ACHN (cell line): ENCODE results near the gene MCC.
A peak's percentile ranks its signal among the peaks of the same experiment; 100 is the strongest.

Experiments used
- DNase-seq: peaks from one replicate; pipeline ENCODE4 v3.0.0-alpha.2; 2015
- in situ Hi-C: cut with HindIII; loops from 2 replicates; pipeline ENCODE4 v1.10.0; 2017; ENCODE audit warnings: low sequenced_read_pairs, low pct_ligation_motif_present, low pct_unique_long_range_greater_than_20kb

Gene MCC

DNA sequence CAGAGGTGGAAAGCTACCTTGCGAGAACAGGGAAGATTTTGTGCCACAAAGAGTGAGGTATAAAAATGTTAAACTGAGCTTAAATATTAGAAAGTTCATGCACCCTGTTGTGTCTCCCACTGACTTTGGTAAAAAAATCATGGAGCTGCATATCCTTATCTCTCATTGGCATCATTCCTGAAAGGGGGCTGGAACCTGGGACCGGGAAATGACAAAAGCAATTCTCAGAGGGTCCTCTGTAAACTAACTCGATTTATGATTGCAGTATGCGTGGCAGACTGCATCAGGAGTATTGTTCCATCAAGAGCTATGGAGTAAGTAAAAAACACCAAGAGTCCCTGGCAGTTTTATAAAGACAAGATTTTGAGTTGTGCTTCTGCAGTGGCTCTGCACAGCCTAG lies 362.9 kb downstream of the MCC start:
- DNase-seq: no peak
- in situ Hi-C loops: no loop called here

DNA sequence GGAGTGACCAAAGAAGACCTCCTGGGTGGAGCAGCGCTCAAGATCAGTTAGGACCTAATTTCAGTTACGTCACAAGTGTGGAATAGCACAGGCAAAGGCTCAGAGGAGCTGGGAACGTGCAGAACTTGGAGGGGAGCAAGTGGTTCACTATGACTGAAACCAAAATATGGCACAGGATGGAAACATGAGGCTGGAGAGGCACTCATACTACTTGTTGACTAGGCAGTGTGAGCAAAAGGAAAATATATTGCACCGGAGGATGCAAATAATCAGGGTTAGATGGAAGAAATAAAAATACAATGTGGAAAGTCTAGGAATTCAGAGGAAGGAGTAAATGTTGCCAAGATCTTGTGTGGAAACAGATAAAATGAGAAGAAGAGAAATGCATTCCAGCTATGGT lies 363.3 kb downstream of the MCC start:
- DNase-seq: no peak
- in situ Hi-C loops: no loop called here

DNA sequence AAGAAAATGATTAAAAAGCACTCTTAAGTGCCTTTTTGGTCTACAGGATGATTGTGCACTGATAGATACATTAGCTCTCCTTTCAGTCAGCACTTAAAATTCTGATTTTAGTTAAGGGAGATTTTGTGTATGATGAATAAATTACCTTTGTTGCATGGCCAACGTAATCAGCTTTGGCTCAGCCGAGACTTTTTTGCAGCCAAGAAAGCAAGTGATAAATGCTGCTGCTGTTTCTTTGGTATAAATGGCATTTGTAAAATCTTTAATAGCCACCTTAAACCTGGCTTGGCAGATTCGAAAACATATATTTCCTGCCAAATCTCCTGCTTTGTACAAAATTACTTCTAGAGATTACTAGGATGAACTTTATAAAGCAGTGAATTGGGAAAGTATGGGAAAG lies 364.0 kb downstream of the MCC start:
- in situ Hi-C loops: no loop called here
- no peak for DNase-seq

DNA sequence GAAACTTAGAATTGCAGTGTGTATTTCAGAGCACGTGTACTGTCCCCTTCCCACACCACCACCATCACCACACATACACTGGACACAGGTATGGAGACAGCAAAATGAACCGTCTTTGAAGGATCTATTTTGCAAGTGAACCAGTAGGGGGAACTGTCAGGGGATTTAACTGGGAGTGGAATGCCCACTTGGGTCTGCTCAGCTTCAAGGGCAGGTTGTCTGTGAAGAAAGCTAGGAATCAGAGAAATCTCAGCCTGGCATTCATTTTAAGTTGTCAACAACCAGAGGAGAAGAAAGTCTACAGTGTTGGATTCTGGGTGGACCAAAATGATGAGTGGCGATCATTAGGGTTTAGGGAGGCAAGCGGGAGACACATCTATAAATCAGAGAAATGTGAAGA lies 364.6 kb downstream of the MCC start:
- DNase-seq: peak; percentile 25
- in situ Hi-C loops: no loop called here

DNA sequence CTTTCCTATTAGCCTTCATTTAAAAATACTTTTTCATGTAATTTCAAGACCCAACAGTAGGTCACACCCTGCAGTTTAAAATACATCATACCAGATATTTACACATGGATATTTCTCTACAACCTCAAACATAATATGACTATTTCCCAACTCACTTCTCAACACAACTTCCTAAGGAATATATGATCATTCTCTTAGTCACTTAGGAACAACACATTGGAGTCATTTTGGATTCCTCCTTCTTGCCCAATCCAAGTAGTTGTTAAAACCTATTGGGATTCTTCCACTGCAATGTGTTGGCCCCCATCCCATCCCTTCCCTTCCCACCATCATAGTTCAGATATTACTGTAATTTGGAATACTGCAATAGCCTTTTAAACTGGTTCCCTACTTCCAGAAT lies 366.2 kb downstream of the MCC start:
- DNase-seq: no peak
- in situ Hi-C loops: no loop called here

DNA sequence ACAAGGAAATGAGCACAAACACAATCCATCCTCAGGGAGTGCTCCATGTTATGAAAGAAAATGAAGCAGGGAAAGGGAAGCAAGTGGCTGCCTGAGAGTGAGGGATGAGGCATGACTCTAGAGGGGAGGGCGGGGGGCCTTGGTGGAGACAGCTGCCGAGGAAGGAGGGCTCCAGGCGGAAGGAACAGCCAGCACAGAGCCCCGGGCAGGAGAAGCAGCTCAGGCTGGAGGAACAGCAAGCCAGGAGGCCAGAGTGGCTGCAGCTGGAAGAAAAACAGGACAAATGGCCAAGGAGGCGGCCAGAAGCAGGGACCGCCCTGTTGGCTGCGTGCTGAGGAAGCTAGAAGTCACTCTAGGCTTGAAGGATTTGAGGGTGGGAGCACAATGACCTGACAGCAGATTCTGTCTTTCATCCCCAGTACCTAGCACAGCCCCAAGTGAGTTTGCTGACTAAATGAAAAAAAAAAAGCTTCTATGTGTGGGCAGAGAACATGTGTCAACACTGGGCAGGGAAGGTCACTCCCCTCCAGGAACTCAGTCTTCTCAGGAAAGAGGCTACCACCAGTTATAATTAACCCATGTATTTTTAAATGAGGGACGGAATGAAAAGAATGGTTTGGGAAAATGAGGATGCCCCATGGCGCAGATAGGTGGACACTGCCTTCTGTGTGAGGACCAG lies 368.9 kb downstream of the MCC start:
- in situ Hi-C loops: no loop called here
- DNase-seq: no peak

DNA sequence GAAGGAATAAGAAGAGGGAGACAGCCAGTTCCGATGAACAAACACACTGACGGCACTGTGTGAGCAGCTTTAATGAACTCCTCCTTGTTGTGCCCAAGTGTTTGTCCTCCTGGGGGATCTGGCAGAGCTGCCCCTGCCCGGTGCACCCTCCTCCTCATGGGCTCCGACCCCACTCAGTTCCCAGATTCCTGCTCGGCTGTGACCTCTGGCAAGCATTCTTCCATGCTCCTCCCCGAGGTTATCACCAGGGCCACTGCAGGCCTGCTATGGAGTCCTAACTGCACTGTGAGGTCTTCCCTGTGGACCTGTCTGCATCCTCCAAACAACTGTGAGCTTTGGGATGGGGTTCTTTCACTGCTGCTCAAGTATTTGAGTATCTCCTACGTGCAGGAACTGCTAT lies 369.5 kb downstream of the MCC start:
- in situ Hi-C loops: no loop called here
- no peak for DNase-seq

DNA sequence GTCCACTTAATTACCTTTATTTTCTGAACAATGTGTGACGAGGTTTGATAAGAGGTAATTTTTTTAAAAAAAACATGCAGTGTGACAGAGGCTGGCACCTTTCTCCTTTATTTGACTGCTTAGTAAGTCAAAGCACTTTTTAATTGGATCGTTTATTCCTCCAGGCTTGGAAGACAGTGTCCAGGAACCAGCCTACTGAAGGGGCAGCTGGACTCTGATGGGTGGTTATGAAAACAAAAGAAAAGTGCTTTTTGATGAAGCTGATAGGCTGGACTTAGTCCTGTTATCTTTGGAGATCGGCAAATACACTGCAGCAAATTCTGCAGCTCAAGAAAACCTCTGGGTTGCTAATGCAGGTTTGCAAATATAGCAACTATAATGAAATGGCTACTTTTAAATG lies 370.0 kb downstream of the MCC start:
- in situ Hi-C loops: no loop called here
- no peak for DNase-seq

DNA sequence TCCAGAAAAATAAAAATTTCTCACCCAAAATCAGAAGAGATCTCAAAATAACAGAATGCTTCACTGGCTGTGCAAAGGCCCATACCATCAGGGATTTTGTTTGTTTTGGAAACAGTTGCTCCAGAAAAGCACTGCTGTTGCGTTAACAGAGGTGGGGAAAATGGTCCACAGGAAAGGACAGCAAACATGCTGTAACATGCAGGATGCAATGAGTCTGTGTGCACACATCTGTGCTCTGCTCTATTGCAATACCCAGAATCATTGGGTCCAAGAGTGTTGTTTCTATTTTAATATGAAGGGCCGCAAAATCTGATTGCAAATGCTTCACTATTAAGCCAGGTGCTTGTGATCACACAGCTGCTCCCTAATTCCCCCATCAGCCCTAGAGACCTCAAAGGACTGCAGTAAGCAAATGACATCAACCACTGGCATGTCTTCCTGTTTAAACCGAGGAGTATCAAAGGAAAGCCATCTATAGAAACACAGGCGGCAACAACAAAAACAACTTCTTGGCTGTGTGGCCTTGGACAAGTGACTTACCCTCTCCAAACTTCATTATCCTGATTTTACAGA lies 370.6 kb downstream of the MCC start:
- no peak for DNase-seq
- in situ Hi-C loops: no loop called here

DNA sequence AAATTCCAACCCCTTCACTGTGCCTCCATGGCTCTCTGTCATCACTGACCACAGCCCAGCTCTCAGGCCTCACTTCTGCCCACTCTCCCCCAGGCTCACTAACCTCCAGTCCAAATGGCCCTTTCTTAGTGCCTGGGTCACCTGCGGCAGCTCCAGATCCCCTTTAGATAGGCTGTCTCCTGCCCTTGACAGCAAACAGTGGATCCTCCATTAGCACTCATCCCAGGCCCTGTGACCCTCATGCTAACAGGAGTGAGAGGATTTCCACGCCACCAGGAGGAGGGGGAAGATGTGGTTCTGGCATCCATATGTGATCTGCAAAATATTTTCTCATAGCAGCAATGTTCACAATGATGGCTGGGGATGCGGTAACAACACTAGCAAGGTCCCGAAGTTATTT lies 372.3 kb downstream of the MCC start:
- DNase-seq: no peak
- in situ Hi-C loops: no loop called here

DNA sequence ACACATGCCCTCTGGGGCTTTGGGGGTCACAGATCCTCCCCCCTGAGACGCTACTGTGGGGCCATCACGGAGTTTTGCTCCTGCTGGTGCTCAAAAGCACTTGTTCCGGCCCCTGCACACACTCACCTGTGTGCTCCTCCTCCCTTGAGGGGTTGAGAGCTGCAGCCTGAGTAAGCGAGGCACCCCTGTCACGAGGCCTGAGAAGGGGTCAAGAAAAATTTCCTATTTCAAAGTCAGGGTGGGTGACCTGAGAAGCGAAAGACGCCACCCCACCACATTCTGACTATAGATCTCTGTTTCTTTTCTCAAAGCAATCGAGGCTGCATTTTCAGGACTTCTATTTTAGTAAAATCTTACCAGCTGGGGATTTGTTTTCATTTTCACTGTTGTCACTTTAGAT lies 373.2 kb downstream of the MCC start:
- in situ Hi-C loops: no loop called here
- DNase-seq: no peak

DNA sequence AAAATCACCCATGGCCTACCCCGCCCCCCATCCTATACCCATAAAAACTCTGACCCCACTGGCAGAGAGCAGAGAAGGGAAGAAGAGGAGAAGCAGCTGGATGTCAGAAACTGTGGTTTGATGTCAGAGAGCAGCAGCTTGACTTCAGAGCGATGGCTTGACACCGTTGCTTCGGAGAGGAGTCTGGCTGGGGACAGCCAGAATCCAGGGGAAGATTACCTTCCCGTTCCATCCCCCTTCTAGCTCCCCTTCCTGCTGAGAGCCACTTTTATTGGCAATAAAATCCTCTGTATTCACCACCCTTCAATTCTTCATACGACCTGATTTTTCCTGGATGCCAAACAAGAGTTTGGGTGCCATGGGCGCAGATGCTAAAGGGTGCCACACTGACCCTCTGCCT lies 373.7 kb downstream of the MCC start:
- DNase-seq: no peak
- in situ Hi-C loops: no loop called here

DNA sequence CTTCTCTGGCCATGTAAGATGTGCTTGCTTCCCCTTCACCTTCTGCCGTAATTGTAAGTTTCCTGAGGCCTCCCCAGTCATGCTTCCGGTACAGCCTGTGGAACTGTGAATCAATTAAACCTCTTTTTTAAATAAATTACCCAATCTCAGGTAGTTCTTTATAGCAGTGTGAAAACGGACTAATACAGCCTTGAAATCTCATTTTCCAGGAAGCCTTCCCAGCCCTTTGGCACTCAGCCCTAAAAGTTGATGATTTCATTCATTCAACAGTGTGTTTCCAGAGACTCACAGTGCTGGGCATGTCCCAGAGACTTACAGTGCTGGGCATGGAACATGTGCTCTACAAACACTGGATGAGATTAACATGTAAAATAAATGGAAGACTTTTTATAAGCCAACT lies 375.8 kb downstream of the MCC start:
- no peak for DNase-seq
- in situ Hi-C loops: no loop called here

DNA sequence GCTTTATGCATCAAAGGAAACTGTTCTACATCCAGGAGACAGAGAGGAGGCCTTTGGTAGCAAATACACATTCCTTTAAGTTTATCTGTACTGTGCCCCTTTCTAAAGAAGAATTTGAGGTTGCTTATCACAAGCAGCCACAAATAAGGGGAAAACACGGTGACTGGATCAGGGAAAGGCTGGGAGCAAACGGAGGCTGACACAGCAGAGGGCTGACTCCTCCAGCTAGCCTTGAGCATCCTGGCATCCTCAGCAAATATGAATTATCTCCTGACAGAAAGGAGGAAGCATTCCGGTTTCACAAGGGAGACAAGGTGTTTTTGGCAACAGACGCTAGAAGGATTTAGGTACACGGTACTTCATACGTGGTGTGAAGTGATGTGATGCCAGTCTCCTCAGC lies 378.1 kb downstream of the MCC start:
- no peak for DNase-seq
- in situ Hi-C loops: no loop called here

DNA sequence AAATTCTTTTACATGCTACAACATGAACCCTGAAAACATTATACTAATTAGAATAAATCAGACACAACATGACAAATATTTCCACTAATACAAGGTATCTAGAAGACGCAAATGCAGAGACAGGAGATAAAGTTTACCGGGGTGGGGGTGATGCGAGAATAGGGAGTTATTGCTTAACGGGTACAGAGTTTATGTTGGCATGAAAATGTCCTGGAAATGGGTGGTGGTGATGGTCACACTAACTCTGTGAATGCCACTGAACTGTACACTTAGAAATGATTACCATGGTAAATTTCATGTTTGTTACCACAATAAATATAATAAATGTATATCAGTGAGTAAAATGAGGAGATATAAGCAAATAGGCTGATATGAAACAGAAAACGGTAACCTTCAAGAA lies 378.9 kb downstream of the MCC start:
- in situ Hi-C loops: no loop called here
- no peak for DNase-seq

DNA sequence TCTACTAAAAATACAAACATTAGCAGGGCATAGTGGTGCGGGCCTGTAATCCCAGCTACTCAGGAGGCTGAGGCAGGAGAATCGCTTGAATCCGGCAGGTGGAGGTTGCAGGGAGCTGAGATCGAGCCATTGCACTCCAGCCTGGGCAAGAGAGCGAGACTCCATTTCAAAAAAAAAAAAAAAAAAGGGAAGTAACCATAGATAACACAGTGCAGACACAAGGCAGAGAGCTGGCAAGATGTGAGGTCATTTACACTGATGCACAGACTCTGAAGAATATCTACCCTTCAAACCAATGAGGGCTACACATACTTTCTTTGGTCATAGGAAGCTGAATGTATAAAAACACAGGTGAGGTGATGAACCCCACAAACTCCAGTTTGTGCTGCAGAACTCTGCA lies 379.8 kb downstream of the MCC start:
- in situ Hi-C loops: no loop called here
- no peak for DNase-seq

DNA sequence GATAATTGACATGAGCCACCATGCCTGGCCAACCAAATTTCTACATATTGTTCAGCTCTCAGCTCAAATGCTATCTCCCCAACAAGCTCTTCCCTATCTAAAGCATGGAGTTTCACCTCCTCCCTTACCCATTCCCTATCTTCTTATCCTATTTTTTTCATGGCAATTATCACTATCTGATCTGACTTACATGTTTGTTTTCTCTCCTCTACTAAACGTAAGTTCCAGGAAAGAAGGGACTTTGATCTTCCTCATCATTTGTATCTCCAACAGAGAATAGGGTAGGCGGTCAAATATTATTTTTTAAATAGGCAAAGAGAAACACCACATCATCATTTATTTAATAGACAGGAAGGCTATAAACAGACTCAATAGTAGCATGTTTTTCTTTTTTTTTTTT lies 381.4 kb downstream of the MCC start:
- DNase-seq: no peak
- in situ Hi-C loops: no loop called here

DNA sequence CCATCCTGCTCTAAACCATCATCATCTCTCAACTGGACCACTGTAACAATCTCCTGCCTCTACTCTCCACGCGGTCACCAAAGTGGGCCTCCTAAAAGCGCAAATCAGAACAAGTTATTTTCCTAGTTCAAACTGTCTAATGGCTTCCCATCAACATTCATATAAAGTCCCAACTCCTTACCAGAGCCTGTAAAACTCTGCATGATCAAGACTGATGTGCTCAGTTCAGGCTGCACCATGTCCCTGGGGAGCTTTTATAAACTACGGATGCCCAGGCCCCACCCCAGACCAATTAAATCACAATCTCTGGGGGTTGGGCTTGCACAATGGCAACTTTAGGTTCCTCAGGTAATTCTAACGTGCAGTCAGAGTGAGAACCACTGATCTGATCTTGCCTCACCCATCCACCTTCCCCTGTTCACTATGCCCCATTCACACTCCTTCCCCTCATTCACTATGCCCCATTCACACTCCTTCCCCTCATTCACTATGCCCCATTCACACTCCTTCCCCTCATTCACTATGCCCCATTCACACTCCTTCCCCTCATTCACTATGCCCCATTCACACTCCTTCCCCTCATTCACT lies 382.5 kb downstream of the MCC start:
- in situ Hi-C loops: no loop called here
- DNase-seq: no peak

DNA sequence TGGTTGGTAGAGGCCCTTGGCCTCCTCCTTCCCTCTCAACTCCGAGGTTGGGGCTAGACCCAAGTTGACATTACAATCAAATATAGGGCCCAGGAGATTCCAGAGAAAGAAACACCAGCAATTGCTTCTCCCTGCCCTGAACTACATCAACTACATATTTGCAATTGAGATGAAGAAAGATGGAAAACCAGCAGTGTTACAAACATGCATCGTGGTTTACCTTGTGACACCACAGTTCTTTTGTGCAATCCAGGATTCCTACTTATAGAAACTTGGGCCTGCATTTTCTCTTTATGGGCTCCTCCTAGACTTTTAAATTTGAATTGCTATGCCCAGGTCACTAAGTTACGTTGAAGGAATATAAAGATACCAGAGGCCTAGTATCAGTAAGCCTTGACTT lies 384.9 kb downstream of the MCC start:
- in situ Hi-C loops: no loop called here
- DNase-seq: no peak

DNA sequence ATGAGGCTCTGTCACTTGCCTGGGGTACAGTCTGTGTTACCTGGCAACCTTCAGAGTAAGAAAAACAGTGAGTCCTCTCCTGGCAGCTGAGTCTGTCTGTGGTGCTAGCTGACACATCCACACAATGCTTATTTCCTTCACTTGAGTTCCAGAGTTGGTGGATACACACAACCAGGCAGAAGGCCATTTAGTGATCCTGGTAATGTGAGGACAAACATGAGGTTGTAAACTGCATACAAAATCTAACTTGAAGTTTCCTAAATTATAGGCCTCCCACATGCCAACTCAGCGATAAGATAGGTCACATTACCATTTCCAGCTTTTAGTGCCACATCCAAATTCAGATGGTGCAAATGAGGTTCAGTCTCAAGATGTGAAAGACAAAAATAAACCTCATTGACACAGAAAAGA lies 386.1 kb downstream of the MCC start:
- in situ Hi-C loops: no loop called here
- no peak for DNase-seq
